ENCODE results near the gene MYEOV. TPM values are rescaled to one million over a fixed set of nuclear protein-coding genes. Genes with fewer than 3 reads are reported as not detected.

Gene MYEOV
- total and polyA plus RNA-seq, 9 of the 15 experiments (the other 6 are each of a cell fraction or from before 2014, with no cell fraction given): 10.2 to 133 (median 32.2) TPM

DNA sequence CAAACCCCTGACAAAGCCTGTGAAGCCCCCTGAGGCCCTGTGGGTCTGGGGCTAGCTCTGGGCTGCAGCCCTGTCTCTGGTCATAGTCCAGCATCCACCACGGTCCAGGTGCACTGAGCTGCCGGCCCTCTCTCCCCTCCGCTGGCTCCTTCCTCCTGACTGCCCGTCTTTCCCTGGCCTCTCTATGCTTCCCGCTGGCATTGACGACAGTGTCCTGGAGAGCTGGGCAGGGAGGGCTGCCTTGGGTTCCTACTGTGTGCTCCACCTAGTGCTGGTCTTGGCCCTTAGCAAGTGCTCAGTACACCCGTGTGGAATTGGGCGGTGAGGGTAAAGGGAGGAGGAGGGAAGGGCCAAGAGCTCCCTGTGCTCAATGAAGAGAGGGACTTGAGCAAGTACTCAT, 868 bp upstream of the MYEOV start (continued):
- no peak for TF ChIP-seq ZNF592 (IDR thresholded peaks at IDR 0.05)
- TF ChIP-seq HNRNPUL1 (IDR thresholded peaks at IDR 0.05; ENCODE audit: low read length): no peak
- no peak for TF ChIP-seq PURB (CRISPR knock-in tag; IDR thresholded peaks at IDR 0.05; ENCODE audit: low read depth)
- TF ChIP-seq CBFA2T3 (IDR thresholded peaks at IDR 0.05): no peak
- no peak for TF ChIP-seq SMARCA5 (IDR thresholded peaks at IDR 0.05)
- TF ChIP-seq PPARD (CRISPR knock-in tag; IDR thresholded peaks at IDR 0.05): no peak
- TF ChIP-seq MTF1 (CRISPR knock-in tag; IDR thresholded peaks at IDR 0.05; ENCODE audit: borderline replicate concordance): no peak
- TF ChIP-seq RUNX1 (IDR thresholded peaks at IDR 0.05; ENCODE audit: low read depth): no peak
- TF ChIP-seq YBX1 (IDR thresholded peaks at IDR 0.05): no peak
- TF ChIP-seq CHD4 (IDR thresholded peaks at IDR 0.05; ENCODE audit: insufficient read depth, insufficient replicate concordance, low read depth, low read length, poor library complexity, severe bottlenecking): no peak
- TF ChIP-seq CREB1 (IDR thresholded peaks at IDR 0.05): no peak
- no peak for TF ChIP-seq CREB1 (CRISPR knock-in tag; IDR thresholded peaks at IDR 0.05)
- no peak for TF ChIP-seq ARID4B (CRISPR knock-in tag; IDR thresholded peaks at IDR 0.05)

All from K562 (cell line).